22Rv1 (cell line): Measurements from ENCODE around the gene MLXIPL.

ENCODE experiments used
- ZFX ChIP-seq: fragments of 450-650 bp; IDR thresholded peaks from 2 replicates; pipeline ENCODE4 v1.6.1; 2017; ENCODE audit warnings: antibody characterized with exemption, borderline replicate concordance
- TF ChIP-seq, protein P1 (sequence below): fragments of 450-650 bp; IDR thresholded peaks from 2 replicates; pipeline ENCODE4 v1.5.1; 2017; ENCODE audit warnings: mild to moderate bottlenecking

DNA sequence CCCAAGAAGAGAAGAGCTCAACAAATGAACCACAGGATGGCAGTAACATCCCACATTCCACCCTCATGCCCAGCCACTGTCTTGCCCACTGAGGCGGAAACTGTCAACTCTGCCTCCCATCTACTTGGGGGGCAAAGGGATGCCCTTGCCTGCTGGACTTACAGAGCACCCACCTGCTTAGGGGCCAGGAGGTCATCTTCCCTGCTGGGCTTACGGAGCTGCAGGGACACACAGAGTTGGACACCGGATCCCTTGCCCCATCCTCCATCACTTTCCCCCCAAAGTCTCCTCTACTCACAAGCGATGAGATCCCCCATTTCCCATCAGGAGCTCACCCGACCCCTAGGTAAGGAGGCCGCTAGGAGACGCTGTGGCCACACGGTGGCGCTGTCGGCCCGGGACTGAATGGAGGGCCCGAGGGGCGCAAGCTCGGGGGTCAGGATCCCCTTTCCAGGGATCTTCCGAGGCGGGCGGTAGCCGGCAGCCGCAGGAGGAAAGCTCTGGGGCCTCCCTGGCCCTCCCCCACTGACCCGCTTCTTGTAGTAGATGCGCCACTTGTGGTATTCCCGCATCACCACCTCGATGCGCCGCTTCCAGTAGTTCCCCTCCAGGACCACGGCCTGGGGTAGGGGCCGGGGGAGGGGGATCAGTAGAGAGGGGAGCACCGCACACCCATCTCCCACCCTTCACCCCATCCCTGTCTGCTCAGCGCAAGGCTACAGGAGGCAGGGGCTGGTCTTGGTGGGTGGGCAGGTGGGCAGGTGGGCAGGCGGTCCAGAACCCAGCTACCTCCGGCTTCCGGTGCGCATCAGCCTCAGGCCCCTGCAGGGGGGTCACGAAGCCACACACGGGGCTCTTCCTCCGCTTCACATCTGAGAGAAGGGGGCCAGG, 17.3 kb downstream of the MLXIPL start:
- TF ChIP-seq, protein P1, sequence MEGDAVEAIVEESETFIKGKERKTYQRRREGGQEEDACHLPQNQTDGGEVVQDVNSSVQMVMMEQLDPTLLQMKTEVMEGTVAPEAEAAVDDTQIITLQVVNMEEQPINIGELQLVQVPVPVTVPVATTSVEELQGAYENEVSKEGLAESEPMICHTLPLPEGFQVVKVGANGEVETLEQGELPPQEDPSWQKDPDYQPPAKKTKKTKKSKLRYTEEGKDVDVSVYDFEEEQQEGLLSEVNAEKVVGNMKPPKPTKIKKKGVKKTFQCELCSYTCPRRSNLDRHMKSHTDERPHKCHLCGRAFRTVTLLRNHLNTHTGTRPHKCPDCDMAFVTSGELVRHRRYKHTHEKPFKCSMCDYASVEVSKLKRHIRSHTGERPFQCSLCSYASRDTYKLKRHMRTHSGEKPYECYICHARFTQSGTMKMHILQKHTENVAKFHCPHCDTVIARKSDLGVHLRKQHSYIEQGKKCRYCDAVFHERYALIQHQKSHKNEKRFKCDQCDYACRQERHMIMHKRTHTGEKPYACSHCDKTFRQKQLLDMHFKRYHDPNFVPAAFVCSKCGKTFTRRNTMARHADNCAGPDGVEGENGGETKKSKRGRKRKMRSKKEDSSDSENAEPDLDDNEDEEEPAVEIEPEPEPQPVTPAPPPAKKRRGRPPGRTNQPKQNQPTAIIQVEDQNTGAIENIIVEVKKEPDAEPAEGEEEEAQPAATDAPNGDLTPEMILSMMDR = peak; percentile 99
- no peak for TF ChIP-seq ZFX
